HCT116 (cell line): ENCODE measurements around the gene FERMT2. TPM values are rescaled to one million over a fixed set of nuclear protein-coding genes. Genes with fewer than 3 reads are reported as not detected.

Experiments used
- ATAC-seq: fragments of 200-7000 bp; cut with Tn5 transposase; 2 replicates; pipeline ENCODE4 v1.9.1; 2020; ENCODE audit warnings: mild to moderate bottlenecking, moderate library complexity
- BruUV-seq: library from RNA; stranded (reverse); fragments of 400-500 nt; replicated peaks from 2 replicates; lab custom pipeline; 2021; lab: Mats Ljungman, UMichigan
- CTCF ChIA-PET: fragments of 300-600 bp; sonication (Branson Sonifier 250); formaldehyde crosslinking; loops from one replicate; lab custom pipeline; 2021; ENCODE audit warnings: antibody characterized with exemption; lab: Charles Lee
- POLR2A ChIA-PET: fragments of 300-600, 350-600 bp; sonication (Branson Sonifier 250); formaldehyde crosslinking; loops from one replicate; lab custom pipeline; 2021; ENCODE audit warnings: antibody characterized with exemption; lab: Charles Lee
- RAD21 ChIA-PET, 2 experiments: fragments of 300-600 bp; sonication (Branson Sonifier 250); formaldehyde crosslinking; loops; one replicate each; lab custom pipeline; 2023; ENCODE audit warnings: low total read pairs in 2 of 2; ENCODE audit not compliant: uncharacterized antibody in 2 of 2, unreplicated experiment in 2 of 2, low non-redundant PET in 1 of 2; lab: Charles Lee
- DNase-seq: peaks from one replicate; pipeline ENCODE4 v3.0.0-alpha.2; 2010; ENCODE audit warnings: low read depth, low spot score
- H2AFZ ChIP-seq: fragments of 200-600 bp; shearing (Covaris generic), sonication (generic); 2 replicates; pipeline ENCODE4 v1.6.1; 2017; ENCODE audit warnings: low read depth, mixed run types, mixed read lengths, antibody characterized with exemption, low read length; ENCODE audit not compliant: poor library complexity, severe bottlenecking
- H3K27ac ChIP-seq: 2 replicates; pipeline ENCODE4 v1.5.1; 2012; ENCODE audit warnings: low read depth, low read length
- H3K27me3 ChIP-seq: fragments of 200-600 bp; sonication (generic); 2 replicates; pipeline ENCODE4 v1.6.1; 2016; ENCODE audit warnings: mixed run types, low read length, mixed read lengths; ENCODE audit not compliant: insufficient read depth
- H3K36me3 ChIP-seq, 2 experiments: fragments of 200-500 bp in 1 of 2; fragments of 200-600 bp in 1 of 2; sonication (Bioruptor generic) in 1 of 2; sonication (generic) in 1 of 2; 2 replicates each; pipeline versions ENCODE4 v1.5.1 to v1.6.1; 2014 to 2016; ENCODE audit warnings: low read length in 2 of 2, inconsistent platforms in 1 of 2, mixed read lengths in 1 of 2, mixed run types in 1 of 2; ENCODE audit not compliant: insufficient read depth in 2 of 2, control insufficient read depth in 1 of 2
- H3K4me1 ChIP-seq, 2 experiments: fragments of 200-600 bp in 1 of 2; sonication (generic) in 1 of 2; 2 replicates each; pipeline versions ENCODE4 v1.5.1 to v1.6.1; 2012 to 2017; ENCODE audit warnings: low read length in 2 of 2, inconsistent platforms in 1 of 2, mild to moderate bottlenecking in 1 of 2, mixed read lengths in 1 of 2, mixed run types in 1 of 2, moderate library complexity in 1 of 2; ENCODE audit not compliant: insufficient read depth in 2 of 2, control insufficient read depth in 1 of 2
- H3K4me2 ChIP-seq: fragments of 200-600 bp; sonication (generic); 2 replicates; pipeline ENCODE4 v1.6.1; 2017; ENCODE audit warnings: mixed run types, low read length, mixed read lengths
- H3K4me3 ChIP-seq, 2 experiments: fragments of 200-600 bp in 1 of 2; sonication (generic) in 1 of 2; replicated peaks in 1 of 2; 2 replicates each; pipeline ENCODE4 v1.5.1; 2011 to 2016; ENCODE audit warnings: low read length in 2 of 2, control low read depth in 1 of 2, low read depth in 1 of 2, mild to moderate bottlenecking in 1 of 2, mixed read lengths in 1 of 2, mixed run types in 1 of 2
- H3K79me2 ChIP-seq: fragments of 200-600 bp; sonication (generic); 2 replicates; pipeline ENCODE4 v1.6.1; 2017; ENCODE audit warnings: mild to moderate bottlenecking, mixed run types, low read length, moderate library complexity, mixed read lengths; ENCODE audit not compliant: insufficient read depth
- H3K9ac ChIP-seq: fragments of 200-600 bp; sonication (generic); 2 replicates; pipeline ENCODE4 v1.6.1; 2016; ENCODE audit warnings: low read length, mixed read lengths
- H3K9me2 ChIP-seq: fragments of 200-600 bp; sonication (generic), shearing (Covaris generic); 2 replicates; pipeline ENCODE4 v1.6.1; 2017; ENCODE audit warnings: mixed run types, mild to moderate bottlenecking, moderate library complexity; ENCODE audit not compliant: insufficient read depth
- H3K9me3 ChIP-seq, 2 experiments: fragments of 200-500 bp in 1 of 2; fragments of 200-600 bp in 1 of 2; sonication (Bioruptor generic) in 1 of 2; sonication (generic) in 1 of 2; 2 replicates each; pipeline ENCODE4 v1.6.1; 2014 to 2017; ENCODE audit warnings: low read length in 2 of 2, mixed read lengths in 2 of 2, inconsistent platforms in 1 of 2, low read depth in 1 of 2, mild to moderate bottlenecking in 1 of 2, mixed run types in 1 of 2, moderate library complexity in 1 of 2; ENCODE audit not compliant: control insufficient read depth in 1 of 2, insufficient read depth in 1 of 2
- H4K20me1 ChIP-seq: fragments of 200-600 bp; sonication (generic), shearing (Covaris generic); 2 replicates; pipeline ENCODE4 v1.6.1; 2017; ENCODE audit warnings: mixed run types, mild to moderate bottlenecking, moderate library complexity; ENCODE audit not compliant: insufficient read depth
- ATF3 ChIP-seq: IDR thresholded peaks from 2 replicates; pipeline ENCODE4 v1.6.1; 2012
- CTCF ChIP-seq, 3 experiments: fragments of 200-600 bp in 1 of 3; sonication (generic) in 1 of 3; IDR thresholded peaks in 2 of 3; conservative IDR thresholded peaks in 1 of 3; 2 replicates each; pipeline ENCODE4 v1.5.1; 2012 to 2017; ENCODE audit warnings: low read depth in 2 of 3, low read length in 2 of 3, antibody characterized with exemption in 1 of 3, borderline replicate concordance in 1 of 3, control low read depth in 1 of 3, mild to moderate bottlenecking in 1 of 3, mixed read lengths in 1 of 3, mixed run types in 1 of 3, moderate library complexity in 1 of 3; ENCODE audit not compliant: insufficient read depth in 1 of 3
- FOSL1 ChIP-seq: IDR thresholded peaks from 2 replicates; pipeline ENCODE4 v1.6.1; 2012; ENCODE audit warnings: low read depth
- MAX ChIP-seq: IDR thresholded peaks from 2 replicates; pipeline ENCODE4 v1.6.1; 2012
- POLR2AphosphoS5 ChIP-seq: IDR thresholded peaks from 2 replicates; pipeline ENCODE4 v1.6.1; 2011; ENCODE audit warnings: mild to moderate bottlenecking, low read depth, low read length, moderate library complexity
- SIN3A ChIP-seq: IDR thresholded peaks from 2 replicates; pipeline ENCODE4 v1.6.1; 2012; ENCODE audit warnings: low read depth
- SP1 ChIP-seq: IDR thresholded peaks from 2 replicates; pipeline ENCODE4 v1.6.1; 2012; ENCODE audit warnings: low read depth
- TCF7L2 ChIP-seq: IDR thresholded peaks from 2 replicates; pipeline ENCODE4 v1.7.0; 2011; ENCODE audit warnings: borderline replicate concordance, inconsistent platforms; ENCODE audit not compliant: insufficient read depth, insufficient read length; ENCODE audit errors: extremely low read depth
- ZFX ChIP-seq: fragments of 450-650 bp; IDR thresholded peaks from 2 replicates; pipeline ENCODE4 v1.6.1; 2017
- intact Hi-C: fragments of 100-400 bp; cut with micrococcal nuclease; formaldehyde crosslinking; loops from 2 replicates; pipeline ENCODE4 v1.10.0; 2022
- total RNA-seq: library from RNA; stranded (reverse); gene quantifications from one replicate; pipeline ENCODE4 v1.2.1, GENCODE V29; 2021; ENCODE audit not compliant: unreplicated experiment

FERMT2 gene
- total RNA-seq, 1 experiment from 2014 or later, result 24.8 TPM

GRCh38 chr14:52836063-52836462 lies 114.8 kb downstream of the FERMT2 start:
- Histone ChIP-seq H3K9me2 (no peaks in the 10 kb centered on the region), H3K4me1 (peaks cover 27 to 31% of the 10 kb centered on the region in 2 experiments), H2AFZ (no peak overlapping the region), H3K79me2 (no peaks in the 10 kb centered on the region), H4K20me1 (no peaks in the 10 kb centered on the region), H3K9ac (no peak overlapping the region), H3K9me3 (no peaks in the 10 kb centered on the region), H3K4me2 (peak overlapping the region; percentile 78), H3K36me3 (no peaks in the 10 kb centered on the region), H3K4me3 (no peak overlapping the region), H3K27me3 (no peaks in the 10 kb centered on the region), H3K27ac (no peak overlapping the region)
- ChIA-PET CTCF (interaction anchor here (2.3 kb wide), 1 partner anchor 125 kb away, joined by 6 read pairs; no protein-coding TSS in a partner anchor), RAD21 (no interaction called here), POLR2A (no interaction called here)
- TF ChIP-seq ZFX, result no peak
- TF ChIP-seq FOSL1, result no peak
- TF ChIP-seq CTCF (IDR thresholded peaks at IDR 0.05 in 2 of 3, conservative IDR thresholded peaks at IDR 0.05 in 1 of 3; ENCODE audit: borderline replicate concordance in 1 of 3, insufficient read depth in 1 of 3, low read depth in 2 of 3, low read length in 2 of 3), result no peak
- no peak for TF ChIP-seq POLR2AphosphoS5
- TF ChIP-seq SP1, result no peak
- no peak for TF ChIP-seq TCF7L2
- no peak for TF ChIP-seq SIN3A
- TF ChIP-seq MAX, result no peak
- no peak for TF ChIP-seq ATF3
- ATAC-seq (no peak), DNase-seq (no peak)
- no TSS peak for BruUV-seq
- intact Hi-C loops, result no loop called here
